ENCODE results near the gene TMEM98.

DNA sequence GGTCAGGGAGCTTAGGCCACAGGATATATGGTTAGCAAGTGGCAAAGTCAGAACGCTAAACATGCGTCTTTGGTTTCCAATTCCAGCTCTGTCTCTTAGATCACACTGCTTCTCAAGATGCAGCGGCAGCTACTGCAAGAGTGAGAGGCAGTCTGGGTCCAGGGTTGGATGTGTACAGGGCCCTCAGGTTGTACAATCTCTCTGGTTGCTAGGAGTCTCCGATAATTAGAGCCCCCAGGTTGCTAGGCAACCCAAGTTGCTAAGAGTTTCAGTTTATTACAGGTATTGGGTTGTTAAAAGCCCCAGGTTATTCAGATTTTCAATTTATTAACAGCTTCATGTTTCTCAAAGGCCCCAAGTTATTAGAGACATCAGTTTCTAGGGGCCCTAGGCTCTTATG, 48.2 kb downstream of the TMEM98 start:
- no peak for TF ChIP-seq ZFP3 (CRISPR knock-in tag; IDR thresholded peaks at IDR 0.05)
- TF ChIP-seq PATZ1 (CRISPR knock-in tag; IDR thresholded peaks at IDR 0.05; ENCODE audit: borderline replicate concordance), result no peak
- no peak for TF ChIP-seq ZFP30 (CRISPR knock-in tag; IDR thresholded peaks at IDR 0.05)

Measured in SK-N-SH treated with all-trans-retinoic acid at 6 μM for 48 hours (cell line).